Heart right ventricle (tissue), 16 donors: ENCODE measurements around the gene TNFRSF18. TPM values are rescaled to one million over a fixed set of nuclear protein-coding genes. Genes with fewer than 3 reads are reported as not detected.
"Not testable (repeated sequence)": the region's sequence is repeated elsewhere in the genome, so short reads cannot be mapped to it uniquely, and the experiment has no call there.

ENCODE experiments used
- ATAC-seq, 8 donors: fragments of 200-7000 bp; cut with Tn5 transposase; one replicate each; pipeline ENCODE4 v1.9.1; 2020; ENCODE audit warnings: mild to moderate bottlenecking in 8 of 8, moderate library complexity in 8 of 8, moderate number of reproducible peaks in 1 of 8
- DNase-seq, 2 donors: peaks; one replicate each; pipeline ENCODE4 v3.0.0-alpha.2; 2020
- H3K27ac ChIP-seq, 10 donors: fragments of 200-600 bp; sonication (generic) in 2 of 10; one replicate each; pipeline versions ENCODE4 v1.5.0 to v1.8.0; 2020 to 2022; ENCODE audit warnings: mild to moderate bottlenecking in 3 of 10
- H3K27me3 ChIP-seq, 7 donors: fragments of 200-600 bp; one replicate each; pipeline ENCODE4 v1.8.0; 2021 to 2022; ENCODE audit warnings: mild to moderate bottlenecking in 2 of 7
- H3K36me3 ChIP-seq, 9 donors: fragments of 200-600 bp; sonication (generic) in 1 of 9; one replicate each; pipeline versions ENCODE4 v1.5.0 to v1.8.0; 2020 to 2022; ENCODE audit warnings: mild to moderate bottlenecking in 2 of 9
- H3K4me1 ChIP-seq, 9 donors: fragments of 200-600 bp; sonication (generic) in 1 of 9; one replicate each; pipeline versions ENCODE4 v1.5.0 to v1.8.0; 2020 to 2022; ENCODE audit warnings: mild to moderate bottlenecking in 4 of 9
- H3K4me3 ChIP-seq, 10 donors: fragments of 200-600 bp; sonication (generic) in 2 of 10; one replicate each; pipeline versions ENCODE4 v1.5.0 to v1.8.0; 2020 to 2022; ENCODE audit warnings: mild to moderate bottlenecking in 7 of 10, moderate library complexity in 2 of 10
- H3K9me3 ChIP-seq, 11 donors: fragments of 200-600 bp in 10 of 11; sonication (generic) in 2 of 11; one replicate each; pipeline versions ENCODE4 v1.5.0 to v1.8.0; 2013 to 2022; ENCODE audit warnings: mild to moderate bottlenecking in 2 of 11, control low read depth in 1 of 11, moderate library complexity in 1 of 11
- WGBS, 2 donors: extraction: QIAGEN DNeasy Blood & Tissue Kit; methylation state at CpG; one replicate each; pipeline ENCODE4 v1.1.7; 2013; ENCODE audit warnings: inconsistent platforms in 1 of 2; 5-methylcytosine and 5-hydroxymethylcytosine counted together
- intact Hi-C, 10 donors: fragments of 100-400 bp; cut with DNase I; formaldehyde crosslinking; loops; one replicate each; pipeline versions ENCODE4 v1.11.1 to v1.14.2; 2022
- polyA plus RNA-seq, 2 donors: library from polyadenylated mRNA; stranded (reverse); fragments of 200-250 nt; gene quantifications; one replicate each; pipeline ENCODE4 v1.2.3, GENCODE V29; 2013
- total RNA-seq, 10 donors: library from RNA; stranded (reverse); fragmentation: NEBNext Ultra II Directional in 3 of 10; extraction: Animal tissue kit (Norgen Biotek cat#: 25700) in 3 of 10; gene quantifications; one replicate each; pipeline versions ENCODE4 v1.2.1 to v1.2.4, GENCODE V29; 2021 to 2023
- TF ChIP-seq, protein P1 (sequence below), 9 donors: fragments of 200-600 bp; sonication (generic) in 2 of 9; IDR thresholded peaks; one replicate each; pipeline versions ENCODE4 v1.5.0 to v1.8.0; 2021 to 2022; ENCODE audit warnings: antibody characterized with exemption in 9 of 9, mild to moderate bottlenecking in 5 of 9, moderate library complexity in 1 of 9
- donor health status: Arrhythmogenic right ventricular cardiomyopathy.
- donor health status: ischemic (EF 13 %, LVEDD 7.1; RV severe dilation, severe dysfunction).
- donor health status: healthy with polysubstance abuse.
- donor health status: DM: no; HTN: yes; CAD: no.
- donor health status: DM: no; HTN: no; CAD: no.
- donor health status: ischemic (EF 25% LVEDD 6.9; RV normal size, moderate dysfunction).
- donor health status: ischemic (EF 25% LVEDD 5.7; RV mildly dilated, moderate dysfunction).
- donor health status: healthy.
- donor health status: DM: yes; HTN: yes; CAD: no.
- donor health status: Ischemic cardiomyopathy.
- donor health status: ischemic (EF 35%, LVEDD 5.7; RV mildly dilated, moderate dysfunction).
- donor health status: nonischemic (EF 11% LVEDD 7.7; RV severe dilation, severe dysfunction).
- donor health status: DM: yes; HTN: yes; CAD: no.
- donor health status: PGD.
- donor health status: ischemic (EF 29% LVEDD 5.4; RV normal size, mild dysfunction).
- donor health status: nonischemic (EF 23%, LVEDD 6.1; RV moderate dilation, normal function).

Gene TNFRSF18
- total and polyA plus RNA-seq, 12 donors: 0.26 to 1.7 (median 0.38) TPM; not detected in 8

DNA sequence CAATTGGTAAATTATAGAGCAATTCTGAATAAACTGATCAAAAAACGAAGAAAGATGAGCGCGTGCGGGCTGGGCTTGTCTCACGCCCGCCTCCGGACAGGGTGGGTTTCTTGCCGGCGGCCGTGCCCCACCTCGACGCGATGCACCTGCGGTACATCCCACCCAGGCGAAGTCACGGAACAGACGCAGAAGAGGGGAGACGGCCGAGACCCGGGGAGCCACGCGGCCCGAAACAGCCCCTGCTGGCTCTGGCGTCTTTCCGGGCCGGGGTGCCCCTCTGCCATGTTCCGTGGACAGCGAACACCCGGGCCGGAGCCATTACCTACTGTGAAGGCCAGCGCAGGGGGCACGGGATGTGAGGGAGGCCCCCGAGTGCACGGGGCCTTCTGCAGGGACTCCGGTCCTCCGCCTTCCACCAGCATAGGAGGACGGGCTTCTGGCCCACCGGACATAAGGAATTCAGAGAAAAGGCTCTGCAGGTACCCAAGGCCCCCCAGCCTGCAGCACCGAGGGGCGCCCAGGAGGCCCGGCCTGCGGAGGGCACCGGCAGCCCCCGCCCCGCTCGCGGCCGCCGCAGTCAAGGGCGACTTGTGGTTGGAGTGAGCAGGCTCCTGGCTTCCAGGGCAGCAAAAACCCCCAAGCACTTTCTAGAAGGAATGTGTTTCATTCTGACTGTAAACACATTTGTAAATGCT lies 47.7 kb upstream of the TNFRSF18 start:
- DNase-seq: no peak
- intact Hi-C loops: loop anchor here in 4 of 10 donors (5.0 kb wide), 2 partner anchors 132 to 137 kb away; partner anchors contain the start of gene C1orf159 (in 1 of the 4)

DNA sequence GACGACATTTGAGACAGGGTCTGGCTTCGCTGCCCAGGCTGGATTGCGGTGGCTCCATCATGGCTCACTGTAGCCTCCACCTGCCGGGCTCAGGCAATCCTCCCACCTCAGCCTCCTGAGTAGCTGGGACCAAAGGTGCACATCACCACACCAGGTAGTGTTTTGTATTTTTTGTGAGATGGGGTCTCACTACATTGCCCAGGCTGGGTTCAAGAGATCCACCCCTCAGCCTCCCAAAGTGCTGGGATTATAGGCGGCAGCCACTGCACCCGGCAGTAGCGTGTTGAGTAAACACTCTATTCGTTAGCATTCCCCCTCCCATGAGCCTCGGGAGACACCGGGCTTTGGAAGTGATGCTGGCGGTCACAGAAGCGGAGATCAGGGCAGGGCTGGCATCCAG lies 46.9 kb upstream of the TNFRSF18 start:
- peaks cover 0 to 57% (median 37%) of the 10 kb centered on the region in 9 donors for H3K36me3 ChIP-seq
- no peak for ATAC-seq
- H3K4me3 ChIP-seq: no peak overlapping the region
- TF ChIP-seq, protein P1, sequence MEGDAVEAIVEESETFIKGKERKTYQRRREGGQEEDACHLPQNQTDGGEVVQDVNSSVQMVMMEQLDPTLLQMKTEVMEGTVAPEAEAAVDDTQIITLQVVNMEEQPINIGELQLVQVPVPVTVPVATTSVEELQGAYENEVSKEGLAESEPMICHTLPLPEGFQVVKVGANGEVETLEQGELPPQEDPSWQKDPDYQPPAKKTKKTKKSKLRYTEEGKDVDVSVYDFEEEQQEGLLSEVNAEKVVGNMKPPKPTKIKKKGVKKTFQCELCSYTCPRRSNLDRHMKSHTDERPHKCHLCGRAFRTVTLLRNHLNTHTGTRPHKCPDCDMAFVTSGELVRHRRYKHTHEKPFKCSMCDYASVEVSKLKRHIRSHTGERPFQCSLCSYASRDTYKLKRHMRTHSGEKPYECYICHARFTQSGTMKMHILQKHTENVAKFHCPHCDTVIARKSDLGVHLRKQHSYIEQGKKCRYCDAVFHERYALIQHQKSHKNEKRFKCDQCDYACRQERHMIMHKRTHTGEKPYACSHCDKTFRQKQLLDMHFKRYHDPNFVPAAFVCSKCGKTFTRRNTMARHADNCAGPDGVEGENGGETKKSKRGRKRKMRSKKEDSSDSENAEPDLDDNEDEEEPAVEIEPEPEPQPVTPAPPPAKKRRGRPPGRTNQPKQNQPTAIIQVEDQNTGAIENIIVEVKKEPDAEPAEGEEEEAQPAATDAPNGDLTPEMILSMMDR (IDR thresholded peaks at IDR 0.05): no peak
- no peak overlapping the region for H3K27ac ChIP-seq
- intact Hi-C loops: loop anchor here in 4 of 10 donors (5.0 kb wide), 2 partner anchors 131 to 136 kb away; partner anchors contain the start of gene C1orf159 (in 1 of the 4)
- WGBS, 2 donors: 89 to 95% methylated on average over 12 of the region's 12 CpGs
- no peak for DNase-seq
- no peaks in the 10 kb centered on the region for H3K9me3 ChIP-seq
- H3K27me3 ChIP-seq: peaks cover 0 to 2% (median 0%) of the 10 kb centered on the region in 7 donors
- H3K4me1 ChIP-seq: no peaks in the 10 kb centered on the region

More for the DNA sequence above, 47.7 kb upstream of the TNFRSF18 start:
- peaks cover 0 to under 1% (median 0%) of the 10 kb centered on the region in 9 donors for H3K4me1 ChIP-seq
- no peak overlapping the region for H3K27ac ChIP-seq
- WGBS, 2 donors: 95 to 96% methylated on average over 43 to 50 of the region's 50 CpGs
- no peaks in the 10 kb centered on the region for H3K9me3 ChIP-seq
- H3K4me3 ChIP-seq: no peak overlapping the region
- peaks cover 0 to 65% (median 37%) of the 10 kb centered on the region in 9 donors for H3K36me3 ChIP-seq
- TF ChIP-seq, protein P1 (IDR thresholded peaks at IDR 0.05): no peak
- no peak for ATAC-seq
- no peaks in the 10 kb centered on the region for H3K27me3 ChIP-seq

DNA sequence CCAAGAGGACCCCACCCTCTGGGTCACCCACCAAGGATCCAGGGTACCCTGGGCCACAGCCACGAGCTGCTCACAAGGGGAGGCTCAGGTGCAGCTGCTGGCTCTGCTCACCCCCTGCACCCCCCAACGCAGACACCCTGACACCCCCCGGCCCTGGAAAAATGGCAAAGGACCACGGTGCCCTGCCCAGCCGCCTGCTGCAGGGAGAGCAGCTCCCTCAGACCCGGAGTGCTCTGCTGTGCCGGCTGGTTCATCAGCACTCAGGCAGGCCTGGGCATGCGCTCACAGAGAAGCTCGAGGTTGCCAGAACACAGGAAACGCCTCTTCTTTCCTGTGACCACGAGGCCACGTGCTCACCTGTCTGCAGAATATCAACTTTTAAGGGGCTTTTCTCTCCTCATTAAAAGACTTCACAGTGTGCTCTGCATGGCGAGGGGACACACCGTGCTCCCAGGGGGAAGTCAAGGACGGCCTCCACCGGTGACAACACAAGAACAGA lies 44.4 kb upstream of the TNFRSF18 start:
- H3K9me3 ChIP-seq: no peaks in the 10 kb centered on the region
- DNase-seq (no peak), ATAC-seq (peak in 2 of 8 donors; percentile 20 to 21)
- 78 to 83% methylated on average over 16 of the region's 16 CpGs for whole genome bisulfite sequencing, 2 donors
- no peak overlapping the region for H3K27ac ChIP-seq
- H3K27me3 ChIP-seq: peaks cover 7 to 24% (median 20%) of the 10 kb centered on the region in 7 donors
- H3K4me1 ChIP-seq: peaks cover 0 to 5% (median 0%) of the 10 kb centered on the region in 9 donors
- TF ChIP-seq, protein P1 (IDR thresholded peaks at IDR 0.05): no peak
- H3K36me3 ChIP-seq: peaks cover 0 to 42% (median 30%) of the 10 kb centered on the region in 9 donors
- intact Hi-C loops: loop anchor here in 5 of 10 donors (2.0 to 5.0 kb wide), 3 partner anchors 128 to 134 kb away; partner anchors contain the start of gene C1orf159 (in 1 of the 5)
- H3K4me3 ChIP-seq: no peak overlapping the region

DNA sequence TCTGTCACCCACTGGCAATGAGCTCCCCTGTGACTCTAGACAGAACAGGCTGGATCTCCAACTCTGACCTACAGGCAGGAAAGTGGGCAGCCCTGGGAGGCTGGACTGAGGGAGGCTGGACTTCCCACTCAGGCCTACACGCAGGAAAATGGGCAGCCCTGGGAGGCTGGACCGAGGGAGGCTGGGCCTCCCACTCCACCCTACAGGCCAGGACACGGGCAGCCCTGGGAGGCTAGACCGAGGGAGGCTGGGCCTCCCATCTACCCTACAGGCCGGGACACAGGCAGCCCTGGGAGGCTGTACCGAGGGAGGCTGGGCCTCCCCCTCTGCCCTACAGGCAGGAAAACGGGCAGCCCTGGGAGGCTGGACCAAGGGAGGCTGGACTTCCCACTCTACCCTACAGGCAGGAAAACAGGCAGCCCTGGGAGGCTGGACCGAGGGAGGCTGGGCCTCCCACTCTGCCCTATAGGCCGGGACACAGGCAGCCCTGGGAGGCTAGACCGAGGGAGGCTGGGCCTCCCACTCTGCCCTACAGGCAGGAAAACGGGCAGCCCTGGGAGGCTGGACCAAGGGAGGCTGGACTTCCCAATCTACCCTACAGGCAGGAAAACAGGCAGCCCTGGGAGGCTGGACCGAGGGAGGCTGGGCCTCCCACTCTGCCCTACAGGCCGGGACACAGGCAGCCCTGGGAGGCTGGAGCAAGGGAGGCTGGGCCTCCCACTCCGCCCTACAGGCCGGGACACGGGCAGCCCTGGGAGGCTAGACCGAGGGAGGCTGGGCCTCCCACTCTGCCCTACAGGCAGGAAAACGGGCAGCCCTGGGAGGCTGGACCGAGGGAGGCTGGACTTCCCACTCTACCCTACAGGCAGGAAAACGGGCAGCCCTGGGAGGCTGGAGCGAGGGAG lies 41.9 kb upstream of the TNFRSF18 start:
- H3K4me1 ChIP-seq, ATAC-seq, H3K9me3 ChIP-seq, H3K4me3 ChIP-seq, DNase-seq, H3K27ac ChIP-seq: not testable (repeated sequence)
- 91 to 93% methylated on average over 21 of the region's 21 CpGs for WGBS, 2 donors
- Histone ChIP-seq H3K27me3 (peaks cover 13 to 36% (median 27%) of the 10 kb centered on the region in 7 donors), H3K36me3 (peaks cover 0 to 17% (median 5%) of the 10 kb centered on the region in 9 donors)
- intact Hi-C loops: loop anchor here in 3 of 10 donors (5.0 to 10.0 kb wide), 2 partner anchors 123 to 126 kb away; no protein-coding TSS in a partner anchor
